NCI-H2196 treated with DMSO at 0.1 percent for 48 hours (cell line): ENCODE data around the gene AP1G1.
"Not testable (repeated sequence)": the region's sequence is repeated elsewhere in the genome, so short reads cannot be mapped to it uniquely, and the experiment has no call there.

ENCODE experiments used
- DNase-seq: peaks from one replicate; lab custom pipeline; 2025; ENCODE audit not compliant: unreplicated experiment; lab: John Stamatoyannopoulos, UW

AP1G1 gene

GRCh38 chr16:71810155-71810530 lies 1.5 kb upstream of the AP1G1 start:
- not testable (repeated sequence) for DNase-seq

GRCh38 chr16:71807905-71808592 lies 585 bp downstream of the AP1G1 start:
- DNase-seq = no peak

GRCh38 chr16:71803305-71803690 lies 5.3 kb downstream of the AP1G1 start:
- no peak for DNase-seq

GRCh38 chr16:71796501-71797097 lies 12.0 kb downstream of the AP1G1 start:
- DNase-seq = no peak

GRCh38 chr16:71794943-71795342 lies 13.7 kb downstream of the AP1G1 start:
- DNase-seq = no peak

- no peak for DNase-seq
Observed at GRCh38 chr16:71794018-71794417, 14.6 kb downstream of the AP1G1 start.

- no peak for DNase-seq
Observed at GRCh38 chr16:71792176-71792575, 16.5 kb downstream of the AP1G1 start.

- not testable (repeated sequence) for DNase-seq
Observed at GRCh38 chr16:71790329-71790728, 18.3 kb downstream of the AP1G1 start.

DNA sequence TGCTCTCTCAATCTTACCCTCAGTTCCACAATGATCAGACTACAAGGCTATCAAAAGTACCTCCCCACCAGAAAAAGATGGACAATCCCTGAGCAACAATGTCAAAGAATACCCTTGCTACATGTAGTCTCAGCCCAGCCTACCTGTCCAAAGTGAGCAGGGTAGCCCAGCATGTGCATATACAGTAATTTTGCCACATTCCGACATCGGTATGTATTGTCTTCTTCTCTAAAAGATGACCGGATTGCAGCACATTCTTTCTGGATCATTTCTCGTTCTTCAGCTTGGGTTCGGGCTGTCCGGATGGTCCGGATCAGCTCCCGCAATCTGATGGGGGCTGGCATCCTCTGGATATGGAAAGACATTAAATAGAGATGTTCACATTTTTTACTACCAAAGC lies 19.5 kb downstream of the AP1G1 start:
- no peak for DNase-seq

DNA sequence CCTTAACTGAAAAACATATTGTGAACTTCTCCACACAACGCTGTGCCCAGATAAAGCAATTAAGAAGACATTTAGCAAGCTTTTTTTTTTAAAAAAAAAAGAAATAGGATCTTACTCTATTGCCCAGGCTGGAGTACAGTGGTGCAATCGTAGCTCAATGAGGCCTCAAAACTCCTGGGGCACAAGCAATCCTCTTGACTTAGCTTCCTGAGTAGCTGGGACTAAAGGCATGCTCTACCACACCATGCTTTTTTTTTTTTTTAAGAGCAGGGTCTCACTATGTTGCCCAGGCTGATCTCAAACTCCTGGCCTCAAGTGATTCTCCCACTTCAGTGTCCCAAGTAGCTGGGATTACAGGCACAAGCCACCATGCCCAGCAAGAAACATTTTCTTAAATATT lies 20.1 kb downstream of the AP1G1 start:
- DNase-seq = no peak

GRCh38 chr16:71785143-71785542 lies 23.5 kb downstream of the AP1G1 start:
- DNase-seq = not testable (repeated sequence)

DNA sequence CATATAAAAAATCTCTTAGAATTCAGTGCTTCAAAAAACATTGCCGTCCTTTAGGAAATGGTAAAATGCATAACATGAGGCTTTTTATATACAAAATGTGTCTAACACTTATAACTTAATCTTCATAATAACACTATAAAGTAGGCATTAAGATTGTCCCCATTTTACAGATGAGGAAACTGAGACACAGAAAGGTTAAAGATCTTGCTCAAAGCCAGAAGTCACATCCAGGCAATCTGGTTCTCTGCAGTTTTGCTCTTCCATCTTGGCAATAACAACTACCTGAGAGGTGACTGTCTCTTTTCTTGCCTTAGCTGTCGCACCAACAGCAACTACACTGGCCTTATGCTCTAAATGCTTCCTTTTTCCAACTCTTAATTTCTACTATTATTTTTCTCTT lies 24.5 kb downstream of the AP1G1 start:
- DNase-seq = no peak

- no peak for DNase-seq
Observed at GRCh38 chr16:71781741-71782140, 26.9 kb downstream of the AP1G1 start.

DNA sequence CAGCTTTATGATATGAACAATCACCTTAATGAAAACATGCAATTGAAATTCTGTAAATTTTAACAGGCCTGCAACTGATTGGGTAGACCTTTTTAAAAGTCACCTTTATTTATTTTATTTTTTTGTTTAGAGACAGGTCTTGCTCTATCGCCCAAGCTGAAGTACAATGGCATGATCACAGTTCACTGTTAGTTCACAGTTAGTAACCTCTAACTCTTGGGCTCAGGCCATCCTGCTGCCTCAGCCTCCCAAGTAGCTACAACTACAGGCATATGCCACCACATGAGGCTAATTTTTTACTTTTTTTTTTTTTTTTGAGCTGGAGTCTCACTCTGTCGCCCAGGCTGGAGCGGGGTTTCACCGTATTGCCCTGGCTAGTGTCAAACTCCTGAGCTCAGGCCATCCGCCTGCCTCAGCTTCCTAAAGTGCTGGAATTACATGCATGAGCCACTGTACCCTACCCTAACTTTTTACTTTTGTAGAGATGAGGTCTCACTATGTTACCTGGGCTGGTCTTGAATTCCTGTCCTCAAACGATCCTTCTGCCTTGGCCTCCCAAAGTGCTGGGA lies 28.0 kb downstream of the AP1G1 start:
- no peak for DNase-seq

DNA sequence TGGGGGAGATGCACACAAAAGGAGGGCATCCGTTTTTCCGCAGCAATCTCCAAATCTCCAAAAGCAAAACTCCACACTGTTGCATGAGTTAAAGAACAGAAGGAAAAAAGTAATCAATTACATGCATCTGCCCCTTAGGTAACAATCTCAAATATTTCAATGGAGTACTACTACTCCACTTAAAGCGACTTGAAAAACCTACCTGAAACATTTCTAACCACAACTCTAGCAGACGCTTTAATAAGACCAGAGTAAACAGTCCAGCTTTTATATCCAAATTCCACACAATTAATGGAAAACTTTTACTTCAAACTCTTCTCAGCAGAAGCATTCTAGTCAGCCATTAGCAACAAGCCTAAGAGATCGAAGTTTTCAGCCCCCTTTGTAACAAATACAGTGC lies 29.9 kb downstream of the AP1G1 start:
- DNase-seq = no peak

- no peak for DNase-seq
Observed at GRCh38 chr16:71777329-71777728, 31.3 kb downstream of the AP1G1 start.

DNA sequence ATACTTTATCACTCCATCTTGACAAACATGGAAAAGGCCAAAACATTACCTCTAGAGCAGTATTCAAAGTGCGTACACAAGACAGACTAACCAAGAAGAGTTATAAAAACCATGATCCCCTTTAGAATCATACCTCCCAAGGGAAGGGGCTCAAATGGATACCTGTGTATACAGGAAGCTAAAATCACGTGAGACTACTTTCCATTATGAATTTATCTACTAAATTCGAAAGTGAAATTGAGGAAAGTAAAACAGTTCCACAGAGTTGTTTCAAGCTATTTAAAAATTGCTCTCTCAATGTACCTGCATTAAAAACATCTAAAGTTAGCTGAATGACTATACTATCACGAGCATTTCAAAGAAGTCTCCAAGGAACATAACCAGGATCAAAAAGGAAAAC lies 32.7 kb downstream of the AP1G1 start:
- no peak for DNase-seq

DNA sequence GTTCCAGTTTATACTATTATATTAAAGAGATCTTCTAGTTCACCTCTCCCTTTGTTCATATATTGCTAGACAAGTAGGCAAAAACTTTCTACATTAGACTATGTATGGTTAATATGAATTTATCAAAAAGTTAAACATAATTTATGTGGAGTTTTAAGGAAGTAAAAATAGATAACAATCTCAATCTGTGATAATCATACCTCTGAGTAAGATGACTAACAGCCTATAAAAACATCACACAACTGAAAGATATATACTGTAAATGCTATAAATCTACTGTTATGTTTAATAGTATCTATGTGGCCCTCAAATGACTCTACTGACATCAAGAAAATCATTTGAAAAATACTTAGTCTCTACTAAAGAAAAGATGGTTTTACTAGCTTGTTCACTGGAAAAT lies 37.1 kb downstream of the AP1G1 start:
- DNase-seq = no peak

- no peak for DNase-seq
Observed at GRCh38 chr16:71769222-71769621, 39.4 kb downstream of the AP1G1 start.

GRCh38 chr16:71767060-71767900 lies 41.4 kb downstream of the AP1G1 start:
- no peak for DNase-seq

GRCh38 chr16:71762186-71762585 lies 46.4 kb downstream of the AP1G1 start:
- DNase-seq = no peak

DNA sequence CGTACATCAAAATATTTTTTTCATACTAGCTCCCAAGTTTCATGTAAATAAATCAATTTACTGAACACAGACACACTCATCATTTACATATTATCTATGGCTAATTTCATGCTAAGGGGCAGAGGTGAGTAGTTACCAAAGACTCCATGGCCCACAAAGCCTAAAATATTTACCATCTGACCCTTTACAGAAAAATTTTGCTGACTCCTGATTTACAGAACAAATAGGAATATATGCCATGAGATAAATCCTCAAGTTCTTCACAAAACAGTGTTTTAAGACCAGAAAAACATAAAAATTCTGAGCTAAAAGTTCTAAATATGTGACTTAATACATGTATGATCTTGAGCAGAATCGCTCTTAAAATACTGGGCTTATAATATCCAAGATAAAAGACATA lies 47.5 kb downstream of the AP1G1 start:
- no peak for DNase-seq
